Stomach (tissue), 4 donors: ENCODE data around the gene MALL.

Experiments used
- POLR2A ChIP-seq, 4 donors: fragments of 450-650 bp; IDR thresholded peaks; one replicate each; pipeline ENCODE4 v1.6.1; 2016; ENCODE audit warnings: antibody characterized with exemption in 4 of 4, control low read depth in 2 of 4, mild to moderate bottlenecking in 1 of 4, moderate library complexity in 1 of 4
- POLR2AphosphoS5 ChIP-seq, 3 donors: sonication (generic); formaldehyde crosslinking; IDR thresholded peaks; one replicate each; pipeline ENCODE4 v1.6.1; 2016; ENCODE audit warnings: antibody characterized with exemption in 3 of 3
- TF ChIP-seq, protein P1 (sequence below), 7 experiments: fragments of 450-650 bp in 4 of 7; fragments of 200-600 bp in 3 of 7; sonication (generic) in 3 of 7; IDR thresholded peaks; one replicate each; pipeline ENCODE4 v1.5.1; 2016 to 2019; ENCODE audit warnings: antibody characterized with exemption in 7 of 7, control low read depth in 2 of 7, mild to moderate bottlenecking in 1 of 7

DNA sequence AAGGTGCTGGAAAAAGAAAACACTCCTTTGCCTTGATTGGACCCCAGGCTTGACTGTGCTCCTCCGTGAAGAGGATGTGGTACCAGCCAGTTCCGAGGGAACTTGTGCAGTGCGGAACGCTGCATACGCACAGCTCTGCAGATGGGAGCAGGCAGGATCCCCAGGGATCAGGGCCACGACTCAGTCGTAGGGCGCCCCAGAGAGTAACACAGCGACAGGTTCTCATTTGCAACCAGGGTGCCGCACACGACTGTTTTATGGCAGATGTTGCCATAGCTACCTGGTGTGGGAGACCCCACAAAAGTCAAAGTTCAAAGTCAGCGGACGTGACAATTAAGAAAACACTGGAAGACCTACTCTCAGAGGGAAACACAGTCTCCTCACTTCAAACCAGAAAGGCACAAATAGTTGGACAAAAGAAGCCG is 779 bp downstream of the MALL start:
- TF ChIP-seq, protein P1, sequence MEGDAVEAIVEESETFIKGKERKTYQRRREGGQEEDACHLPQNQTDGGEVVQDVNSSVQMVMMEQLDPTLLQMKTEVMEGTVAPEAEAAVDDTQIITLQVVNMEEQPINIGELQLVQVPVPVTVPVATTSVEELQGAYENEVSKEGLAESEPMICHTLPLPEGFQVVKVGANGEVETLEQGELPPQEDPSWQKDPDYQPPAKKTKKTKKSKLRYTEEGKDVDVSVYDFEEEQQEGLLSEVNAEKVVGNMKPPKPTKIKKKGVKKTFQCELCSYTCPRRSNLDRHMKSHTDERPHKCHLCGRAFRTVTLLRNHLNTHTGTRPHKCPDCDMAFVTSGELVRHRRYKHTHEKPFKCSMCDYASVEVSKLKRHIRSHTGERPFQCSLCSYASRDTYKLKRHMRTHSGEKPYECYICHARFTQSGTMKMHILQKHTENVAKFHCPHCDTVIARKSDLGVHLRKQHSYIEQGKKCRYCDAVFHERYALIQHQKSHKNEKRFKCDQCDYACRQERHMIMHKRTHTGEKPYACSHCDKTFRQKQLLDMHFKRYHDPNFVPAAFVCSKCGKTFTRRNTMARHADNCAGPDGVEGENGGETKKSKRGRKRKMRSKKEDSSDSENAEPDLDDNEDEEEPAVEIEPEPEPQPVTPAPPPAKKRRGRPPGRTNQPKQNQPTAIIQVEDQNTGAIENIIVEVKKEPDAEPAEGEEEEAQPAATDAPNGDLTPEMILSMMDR (IDR thresholded peaks at IDR 0.05): no peak
- TF ChIP-seq POLR2A (IDR thresholded peaks at IDR 0.05) (no peak), POLR2AphosphoS5 (IDR thresholded peaks at IDR 0.05) (no peak)
